GM18907 (cell line): ENCODE results near the gene MYO1D.

Source experiments
- ATAC-seq: cut with Tn5 transposase; IDR thresholded peaks from one replicate; pipeline ENCODE4 v1.9.1; 2021; ENCODE audit warnings: mild to moderate bottlenecking, moderate library complexity; ENCODE audit not compliant: unreplicated experiment

Gene MYO1D

DNA sequence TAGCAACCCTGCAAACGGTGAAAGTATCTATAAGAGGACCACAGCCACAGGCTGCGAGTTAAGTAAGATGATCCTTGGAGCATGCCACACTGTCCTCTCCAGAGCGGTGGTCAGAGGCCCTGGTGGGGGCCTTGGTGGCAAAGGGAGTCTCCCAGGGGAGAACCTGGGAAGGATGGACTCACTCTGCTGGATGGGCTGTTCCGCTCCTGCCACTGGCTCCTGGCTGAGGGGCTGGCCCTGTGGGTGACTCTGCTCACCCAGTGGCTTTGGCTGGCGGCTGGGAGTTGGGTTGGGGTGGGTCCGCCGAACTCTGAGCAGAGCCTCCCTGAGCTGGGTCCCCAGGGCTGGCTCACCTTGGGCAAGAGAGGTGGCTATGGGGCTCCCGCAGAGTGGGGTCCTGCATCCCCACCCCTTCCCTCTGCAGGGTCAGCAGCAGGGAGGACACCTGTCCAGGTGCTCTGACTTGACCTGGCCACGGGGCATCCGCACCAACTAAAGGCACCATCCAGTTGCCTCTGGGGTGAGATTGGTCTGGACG lies 382.9 kb downstream of the MYO1D start:
- no peak for ATAC-seq

DNA sequence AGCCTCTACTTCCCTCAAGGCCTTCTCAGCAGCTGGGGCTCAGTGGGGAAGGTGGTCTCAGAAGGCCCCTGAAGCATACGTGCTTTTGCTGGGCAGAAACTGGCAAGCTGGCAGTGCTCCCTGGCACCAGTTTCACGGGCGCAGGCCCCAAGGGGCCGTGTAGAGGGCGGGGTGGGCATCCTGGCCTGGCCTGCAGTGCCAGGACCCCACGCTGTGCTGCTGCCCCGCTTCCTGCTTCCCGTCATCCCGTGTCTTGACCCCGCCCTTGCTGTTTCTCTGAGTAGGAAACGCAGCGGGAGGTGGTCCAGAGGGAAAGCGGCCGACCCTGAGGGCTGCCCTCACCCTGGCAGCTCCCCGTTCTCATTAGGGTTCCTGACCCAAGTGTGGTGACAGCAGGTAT lies 383.4 kb downstream of the MYO1D start:
- no peak for ATAC-seq

DNA sequence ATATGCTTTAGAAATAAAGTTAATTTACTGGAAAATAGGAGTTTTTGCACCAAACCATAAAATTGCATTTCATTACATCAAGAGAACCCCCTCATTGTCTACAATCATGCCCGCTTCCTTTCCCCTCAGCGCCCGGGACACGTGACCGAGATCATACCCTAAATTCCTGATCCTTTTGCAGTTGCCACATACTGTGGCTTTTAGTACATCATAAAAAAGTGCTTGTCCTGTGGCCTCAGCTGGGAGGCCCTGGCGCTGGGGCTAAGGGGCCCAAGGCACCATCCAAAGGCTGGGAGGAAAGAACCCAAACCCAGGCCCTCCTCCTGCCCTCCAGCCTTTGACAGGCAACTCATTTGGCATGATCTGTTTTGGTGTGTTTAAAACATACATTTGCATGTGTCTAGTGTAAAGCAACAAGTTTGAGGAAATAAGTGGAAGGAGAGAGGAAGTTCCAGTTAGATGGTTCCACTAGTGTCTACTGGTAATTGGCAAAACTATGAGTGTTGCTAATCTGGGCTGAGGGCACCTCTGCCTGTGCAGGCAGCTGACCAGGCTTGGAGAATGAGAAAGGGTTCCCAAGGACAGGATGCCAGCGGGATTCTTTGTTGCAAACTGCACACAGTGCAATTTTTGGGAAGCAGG lies 384.2 kb downstream of the MYO1D start:
- ATAC-seq, result no peak

DNA sequence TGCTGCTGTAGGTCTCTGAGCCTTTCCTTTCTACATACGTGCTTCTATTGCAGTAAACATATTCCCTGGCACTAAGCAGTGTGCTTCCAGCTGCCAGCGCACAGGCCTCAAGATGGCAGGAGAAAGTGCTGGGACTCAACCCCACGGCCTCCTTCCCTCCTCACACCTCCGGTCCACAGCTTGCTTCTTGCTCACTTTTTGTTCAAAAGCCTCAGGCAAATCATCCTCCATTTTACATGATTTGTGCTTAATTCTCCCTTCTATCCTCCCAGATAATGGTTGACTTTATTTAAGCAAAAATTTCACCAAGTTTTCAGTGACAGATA lies 384.7 kb downstream of the MYO1D start:
- ATAC-seq, result no peak

DNA sequence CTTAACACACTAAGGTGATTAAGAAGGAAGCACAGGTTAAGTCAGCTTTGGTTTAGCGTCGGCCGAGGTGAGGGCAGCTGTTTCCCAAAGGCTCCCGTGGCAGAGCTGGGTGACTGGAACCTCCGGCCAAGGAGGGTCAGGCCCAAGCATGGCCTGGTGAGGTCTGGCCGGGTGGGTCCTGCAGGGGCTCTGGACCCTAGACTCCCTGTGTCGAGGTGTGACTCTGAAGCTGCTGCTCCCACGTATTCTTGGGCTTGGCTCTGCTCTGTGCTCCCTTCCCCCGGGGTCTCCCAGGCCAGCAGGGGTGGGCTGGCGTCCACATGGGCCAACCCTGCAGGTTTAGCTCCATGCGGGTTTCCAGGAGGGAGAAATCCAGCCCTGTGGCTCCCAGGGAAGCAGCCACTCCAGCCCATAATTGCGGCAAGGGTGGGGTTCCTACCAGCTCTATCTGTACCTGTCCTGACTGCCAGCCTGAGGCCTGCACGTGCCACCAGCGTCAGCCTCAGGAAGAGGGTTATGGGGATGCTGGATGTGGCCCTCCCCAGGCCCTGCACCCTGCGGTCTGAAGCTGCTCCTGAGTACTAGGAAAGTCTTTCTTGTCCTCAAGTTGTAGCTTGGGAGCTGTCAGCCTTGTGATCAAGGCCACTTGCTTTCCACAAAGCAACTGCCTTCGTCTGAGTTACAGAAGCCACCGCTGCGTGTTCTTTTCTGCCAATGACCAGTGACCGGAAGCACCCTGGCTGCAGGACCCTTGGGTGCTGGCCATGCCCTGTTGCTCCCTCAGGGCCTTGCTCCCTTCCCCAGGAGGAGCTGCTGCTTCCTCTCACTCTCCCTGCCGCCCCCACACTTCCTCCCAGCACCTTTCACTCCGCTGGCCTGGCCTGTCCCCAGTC lies 385.3 kb downstream of the MYO1D start:
- ATAC-seq, result no peak

DNA sequence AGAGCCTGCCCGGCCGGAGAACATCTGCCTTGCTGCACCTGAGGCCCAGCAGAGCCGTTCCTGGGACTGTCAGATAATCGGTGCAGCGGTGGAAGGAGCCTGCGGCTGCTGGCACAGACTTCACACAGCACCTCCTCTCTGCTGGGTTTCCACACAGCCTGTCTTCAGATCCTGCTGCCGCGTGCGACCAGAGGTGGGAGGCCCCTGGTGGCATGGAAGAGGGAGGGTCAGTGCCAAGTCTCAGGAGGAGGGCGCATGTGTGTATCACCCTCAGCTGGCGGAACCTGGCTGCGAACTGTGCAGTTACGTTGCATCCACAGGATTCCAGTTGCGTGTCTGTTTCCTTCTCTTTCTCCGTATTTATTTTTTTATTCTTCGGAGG lies 386.8 kb downstream of the MYO1D start:
- ATAC-seq, result no peak

DNA sequence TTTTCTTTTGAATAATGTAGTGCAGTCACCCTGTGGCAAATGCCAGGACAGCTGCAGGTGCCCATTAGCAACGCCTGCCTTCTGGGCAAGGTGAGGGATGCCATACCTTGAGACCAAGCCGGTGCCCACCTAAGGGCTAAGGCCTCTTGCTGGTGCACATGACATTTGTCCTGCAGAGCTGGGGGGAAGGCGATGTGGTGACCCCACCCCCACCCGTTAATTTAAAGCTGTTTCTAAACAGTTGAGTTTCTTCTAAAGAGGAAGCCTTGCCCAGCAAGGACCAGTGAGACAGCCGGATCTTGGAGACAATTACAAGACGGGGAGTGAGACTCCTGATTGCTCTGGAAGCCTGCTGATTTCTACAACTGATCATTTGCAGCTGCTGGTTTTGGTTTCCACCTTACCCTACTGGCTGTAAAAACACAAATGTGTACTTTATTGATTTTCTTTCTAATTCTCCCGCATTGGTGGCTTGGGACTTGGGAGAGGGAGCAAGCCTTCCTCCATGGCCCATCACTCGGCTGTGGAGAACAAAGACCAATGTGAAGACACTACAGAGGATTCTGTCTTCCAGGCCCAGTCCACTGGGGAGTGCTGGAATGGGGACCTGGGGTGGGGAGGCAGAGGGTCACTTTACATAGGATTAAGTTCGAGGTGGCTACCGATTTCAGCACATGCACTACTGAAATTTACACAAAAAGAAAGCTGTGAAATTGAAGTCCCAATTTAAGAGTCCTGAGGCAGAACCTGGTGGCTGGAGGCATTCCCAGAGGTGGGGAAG lies 387.4 kb downstream of the MYO1D start:
- ATAC-seq, result no peak

DNA sequence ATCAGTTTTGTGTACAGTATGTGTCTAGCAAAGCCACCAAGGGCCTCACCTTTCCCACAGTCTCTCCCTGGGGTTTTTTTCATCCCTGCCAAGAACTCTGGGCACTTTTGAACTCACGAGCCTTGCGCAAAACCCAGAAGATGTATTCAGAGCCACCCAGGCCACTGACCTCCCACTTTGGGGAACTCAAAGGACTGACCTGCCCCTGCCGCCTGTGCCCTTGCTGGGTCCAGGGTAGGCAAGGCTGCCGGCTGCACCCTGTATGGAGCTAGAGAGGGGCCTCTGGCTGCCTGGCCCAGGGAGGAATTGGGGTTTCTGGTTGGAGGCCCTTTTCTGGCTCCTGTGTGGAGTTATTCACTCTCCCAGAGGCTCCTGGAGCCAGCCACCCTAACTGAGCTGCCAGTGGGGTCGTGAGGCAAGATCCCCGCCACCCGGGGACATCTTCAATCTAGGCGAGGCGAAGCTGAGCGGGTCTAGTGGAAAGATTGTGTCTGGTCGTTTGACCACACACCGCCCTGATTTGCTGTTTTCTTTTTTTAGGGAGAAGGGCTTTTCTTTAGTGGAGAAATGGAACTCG lies 388.2 kb downstream of the MYO1D start:
- ATAC-seq, result no peak

DNA sequence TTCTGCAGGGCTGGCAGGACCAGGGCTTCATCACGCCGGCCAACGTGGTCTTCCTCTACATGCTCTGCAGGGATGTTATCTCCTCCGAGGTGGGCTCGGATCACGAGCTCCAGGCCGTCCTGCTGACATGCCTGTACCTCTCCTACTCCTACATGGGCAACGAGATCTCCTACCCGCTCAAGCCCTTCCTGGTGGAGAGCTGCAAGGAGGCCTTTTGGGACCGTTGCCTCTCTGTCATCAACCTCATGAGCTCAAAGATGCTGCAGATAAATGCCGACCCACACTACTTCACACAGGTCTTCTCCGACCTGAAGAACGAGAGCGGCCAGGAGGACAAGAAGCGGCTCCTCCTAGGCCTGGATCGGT lies 388.8 kb downstream of the MYO1D start:
- no peak for ATAC-seq

DNA sequence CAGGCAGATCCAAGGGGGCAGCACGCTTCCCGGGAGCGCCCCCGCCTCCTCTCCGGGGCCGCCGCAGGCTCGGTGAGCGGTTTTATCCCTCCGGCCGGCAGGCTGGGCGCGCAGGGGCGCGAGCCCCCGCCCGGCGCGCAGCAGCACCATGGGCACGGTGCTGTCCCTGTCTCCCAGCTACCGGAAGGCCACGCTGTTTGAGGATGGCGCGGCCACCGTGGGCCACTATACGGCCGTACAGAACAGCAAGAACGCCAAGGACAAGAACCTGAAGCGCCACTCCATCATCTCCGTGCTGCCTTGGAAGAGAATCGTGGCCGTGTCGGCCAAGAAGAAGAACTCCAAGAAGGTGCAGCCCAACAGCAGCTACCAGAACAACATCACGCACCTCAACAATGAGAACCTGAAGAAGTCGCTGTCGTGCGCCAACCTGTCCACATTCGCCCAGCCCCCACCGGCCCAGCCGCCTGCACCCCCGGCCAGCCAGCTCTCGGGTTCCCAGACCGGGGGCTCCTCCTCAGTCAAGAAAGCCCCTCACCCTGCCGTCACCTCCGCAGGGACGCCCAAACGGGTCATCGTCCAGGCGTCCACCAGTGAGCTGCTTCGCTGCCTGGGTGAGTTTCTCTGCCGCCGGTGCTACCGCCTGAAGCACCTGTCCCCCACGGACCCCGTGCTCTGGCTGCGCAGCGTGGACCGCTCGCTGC lies 389.3 kb downstream of the MYO1D start:
- no peak for ATAC-seq

DNA sequence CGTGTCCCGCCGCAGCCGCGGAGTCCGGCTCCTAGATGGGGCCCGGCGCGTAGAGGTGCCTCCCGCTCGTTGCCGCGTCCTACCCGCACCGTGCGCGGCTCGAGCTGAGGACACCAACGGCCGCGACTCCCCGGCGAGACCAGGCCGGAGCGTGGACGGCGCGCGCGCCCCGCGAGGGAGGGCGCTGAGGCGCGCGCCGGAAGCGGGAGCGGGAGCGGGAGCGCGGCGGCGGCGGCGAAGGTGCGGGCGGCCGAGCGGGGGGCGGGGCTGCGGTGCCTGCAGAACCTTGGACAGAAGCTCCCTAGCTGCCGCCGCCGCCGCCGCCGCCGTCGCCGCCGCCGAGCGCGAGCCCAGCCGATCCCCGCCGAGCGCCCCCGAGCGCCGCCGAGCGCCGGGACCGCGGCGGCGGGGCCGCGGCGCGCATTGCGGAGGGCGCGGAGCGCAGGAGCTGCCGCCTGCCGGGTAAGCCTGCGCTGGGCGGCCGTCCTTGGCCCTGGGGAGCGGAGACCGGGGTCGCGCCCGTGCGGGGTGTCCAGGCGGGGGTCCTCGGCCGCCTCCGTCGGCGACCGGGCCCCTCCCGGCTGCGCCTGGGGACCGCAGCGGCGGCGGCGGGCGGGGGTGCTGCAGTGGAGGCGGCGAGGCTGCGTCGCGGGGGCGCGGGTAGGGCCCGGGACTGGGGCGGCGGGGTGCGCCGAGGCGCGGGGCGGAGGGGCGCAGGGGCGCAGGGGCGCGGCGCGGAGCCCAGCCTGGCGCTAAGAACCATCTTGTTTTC lies 390.0 kb downstream of the MYO1D start, which contains the start of gene CDK5R1:
Gene CDK5R1 (plus strand): TSS at position 293 of the 772 bp plus-strand sequence. CDS start 628 bp downstream, outside the sequence.
- ATAC-seq, result peak; percentile 50

DNA sequence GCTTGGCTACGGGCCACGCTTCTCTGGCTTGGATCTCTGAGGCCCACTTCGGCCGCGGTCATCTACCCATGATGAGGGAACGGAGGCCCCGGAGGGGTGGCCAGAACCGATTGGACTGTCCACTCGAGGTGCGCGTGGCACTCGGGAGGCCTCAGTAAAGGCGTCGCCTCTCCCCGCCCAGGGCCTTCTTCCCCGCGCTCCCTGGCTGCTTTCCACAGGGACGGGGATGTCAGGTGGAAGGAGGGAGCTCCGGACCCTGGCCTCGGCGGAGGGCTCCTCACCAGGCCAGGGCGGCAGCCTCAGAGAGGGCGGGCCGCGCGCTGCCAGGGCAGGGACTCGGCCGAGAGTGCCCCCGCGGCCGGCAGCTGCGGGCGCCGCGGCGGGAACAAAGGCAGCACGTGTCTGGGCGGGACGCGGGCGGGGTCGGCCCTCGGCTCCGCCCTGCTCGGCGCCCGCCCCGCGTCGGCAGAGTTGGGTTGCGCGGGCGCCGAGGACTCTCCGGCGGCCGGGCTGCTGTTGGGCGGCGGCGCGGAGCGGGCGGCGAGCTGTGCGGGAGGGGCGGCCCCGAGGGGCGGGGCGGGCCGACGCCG lies 390.7 kb downstream of the MYO1D start:
- peak; percentile 54 for ATAC-seq

DNA sequence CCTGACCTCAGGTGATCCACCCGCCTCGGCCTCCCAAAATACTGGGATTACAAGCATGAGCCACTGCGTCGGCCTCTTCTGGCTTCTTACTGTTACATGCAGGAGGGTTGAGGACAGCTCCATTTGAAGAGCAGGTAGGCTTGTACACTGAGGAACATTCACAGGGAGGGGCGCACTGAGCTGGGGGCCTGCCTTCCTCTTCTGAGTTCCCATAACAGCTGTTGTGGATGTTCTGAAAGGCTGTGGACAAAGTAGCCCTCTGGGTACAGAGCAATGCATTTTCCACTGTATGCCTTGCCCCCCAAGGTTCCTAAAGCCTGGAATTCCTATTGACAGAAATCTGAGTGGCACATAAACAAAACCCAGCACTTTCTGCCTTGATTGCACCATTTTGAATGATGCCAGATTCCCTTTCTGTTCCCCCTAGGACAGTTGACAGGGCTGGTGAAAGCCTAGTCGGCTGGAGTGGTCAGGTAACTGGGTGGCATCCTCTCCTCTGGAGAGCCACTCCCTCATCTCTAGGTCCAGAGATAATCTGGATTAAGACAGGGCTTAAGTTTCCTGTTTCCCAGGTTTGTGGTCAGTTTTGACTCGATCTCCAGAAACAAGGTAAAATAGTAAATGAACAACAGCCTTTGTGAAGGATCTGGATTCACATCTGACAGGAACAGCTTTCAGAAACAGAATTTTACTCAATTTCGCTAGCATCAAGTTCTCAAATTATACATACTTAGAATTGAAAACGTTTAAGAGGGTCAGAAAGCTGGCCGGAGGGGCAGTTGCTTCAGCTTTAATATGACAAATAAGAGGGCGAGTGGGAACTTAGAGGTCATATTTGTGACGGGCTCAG lies 391.4 kb downstream of the MYO1D start:
- no peak for ATAC-seq

DNA sequence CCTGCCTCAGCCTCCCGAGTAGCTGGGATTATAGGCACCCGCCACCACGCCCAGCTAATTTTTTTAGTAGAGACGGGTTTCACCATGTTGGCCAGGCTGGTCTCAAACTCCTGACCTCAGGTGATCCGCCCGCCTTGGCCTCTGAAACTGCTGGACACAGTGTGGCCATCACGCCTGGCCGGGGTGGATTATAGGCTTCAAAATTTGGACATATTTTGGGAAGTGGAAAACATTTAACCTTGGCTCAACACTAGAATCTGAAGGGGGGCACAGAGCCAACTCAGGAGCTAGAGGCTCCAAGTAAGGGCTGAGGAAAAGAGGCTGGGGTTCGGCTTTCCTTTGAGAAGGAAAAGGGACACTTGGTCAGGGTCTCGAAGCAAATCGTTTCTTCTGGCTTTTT lies 392.3 kb downstream of the MYO1D start:
- no peak for ATAC-seq

DNA sequence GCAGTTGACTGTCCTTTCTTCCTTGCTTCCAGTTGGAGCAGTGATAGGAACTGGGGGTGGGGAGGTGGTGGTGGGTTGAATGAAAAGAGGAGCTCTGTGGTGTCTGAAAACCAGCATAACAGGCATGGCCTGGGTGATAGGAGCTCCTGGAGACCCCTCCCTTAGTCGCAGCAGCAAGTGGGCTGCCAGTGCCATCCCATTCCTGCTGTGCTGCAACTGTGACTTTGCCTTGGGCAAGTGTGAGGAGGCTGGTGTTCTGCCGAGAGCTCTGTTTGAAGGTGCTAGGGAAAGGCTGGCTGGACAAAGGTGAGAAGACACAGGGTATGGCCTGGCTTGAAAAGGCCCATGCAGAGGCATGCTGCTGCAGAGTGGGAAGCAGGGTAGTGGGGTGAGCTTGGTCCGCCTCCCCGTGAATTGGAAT lies 392.9 kb downstream of the MYO1D start:
- ATAC-seq, result no peak

DNA sequence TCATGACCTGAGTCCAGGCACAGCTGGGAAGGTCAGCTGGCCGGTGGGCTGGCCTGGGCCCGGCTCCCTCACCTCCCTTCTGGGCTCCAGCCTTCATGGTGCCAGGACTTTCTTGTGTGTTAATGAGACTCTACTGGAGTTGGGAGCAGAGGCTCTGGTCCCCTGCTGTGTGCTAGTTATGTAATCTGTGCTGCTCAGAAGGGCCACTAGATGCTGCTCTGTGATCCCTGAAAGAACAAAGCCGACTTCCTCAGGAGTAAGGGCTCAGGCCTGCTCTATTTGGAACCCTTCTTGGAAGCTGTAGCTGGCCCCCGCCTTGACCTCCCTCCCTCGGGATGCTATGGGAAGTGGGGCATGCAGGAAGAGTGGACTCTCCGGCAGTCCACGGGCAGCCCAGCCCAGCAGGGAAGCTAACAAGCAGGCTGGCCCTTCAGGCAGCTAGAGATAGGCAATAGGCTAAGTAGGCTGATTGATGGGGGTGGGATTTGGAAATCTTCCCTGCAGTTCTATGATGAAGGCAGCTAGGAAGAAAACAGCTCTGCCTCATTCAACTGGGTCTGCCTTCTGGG lies 393.4 kb downstream of the MYO1D start:
- ATAC-seq, result no peak

DNA sequence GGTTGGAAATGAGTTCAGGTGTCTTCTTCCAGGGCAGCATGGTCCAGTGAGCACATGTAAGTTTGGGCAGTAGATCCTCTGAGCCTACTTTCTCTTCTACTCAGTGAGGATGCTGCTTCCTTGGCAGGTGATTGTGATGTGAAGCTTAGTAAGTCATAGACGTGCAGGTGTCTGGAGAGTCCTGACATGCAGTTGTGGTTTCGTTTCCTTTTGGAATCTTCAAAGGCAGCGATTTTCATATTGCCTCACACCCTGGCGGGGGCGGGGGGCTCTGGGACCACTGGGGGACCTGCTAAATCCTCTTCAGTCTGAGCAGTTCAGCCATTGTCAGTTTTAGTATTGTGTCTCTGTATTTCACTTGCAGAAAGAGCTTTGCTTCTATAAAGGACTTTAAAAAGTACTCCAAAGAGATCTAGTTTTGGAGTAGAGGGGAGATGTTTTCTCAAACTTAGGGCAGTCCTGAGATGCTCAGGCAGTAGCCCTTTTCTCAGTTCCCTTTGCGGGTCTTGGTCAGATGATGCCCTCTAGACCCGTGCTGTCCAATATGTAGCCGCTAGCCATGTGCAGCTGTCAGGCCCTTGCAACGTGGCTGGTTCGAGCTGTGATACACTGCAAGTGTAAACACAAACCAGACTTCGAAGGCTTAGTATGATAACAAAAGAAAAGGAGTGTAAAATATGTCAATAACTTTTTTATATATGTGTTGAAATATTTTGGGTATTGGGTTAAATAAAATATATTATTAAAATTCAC lies 394.2 kb downstream of the MYO1D start:
- ATAC-seq, result no peak
